ENCODE results near the gene ERCC6L2.
A peak's percentile ranks its signal among the peaks of the same experiment; 100 is the strongest.

ERCC6L2 gene

GRCh38 chr9:95864852-95865580 is 10.5 kb upstream of the ERCC6L2 start:
- DNase-seq: no peak

GRCh38 chr9:95870352-95870751 is 5.1 kb upstream of the ERCC6L2 start:
- no peak for DNase-seq

DNA sequence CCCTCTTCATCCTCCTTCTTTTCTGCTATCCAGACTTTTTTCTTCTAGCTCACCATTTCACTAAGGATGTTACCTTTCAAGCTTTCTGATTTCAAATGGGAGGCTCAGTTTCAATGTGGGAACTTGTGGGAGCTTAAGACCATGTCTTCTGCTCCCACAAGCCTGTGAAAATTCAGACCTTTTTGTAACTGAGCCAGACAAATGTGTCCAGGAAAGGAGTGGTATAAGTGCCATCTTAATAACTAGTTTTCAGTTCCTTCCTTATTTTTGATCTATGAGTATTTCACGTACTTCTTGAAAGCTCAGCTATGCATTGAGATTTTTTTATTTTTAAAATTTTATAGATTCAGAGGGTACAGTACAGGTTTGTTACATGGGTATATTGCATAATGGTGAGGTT is 4.6 kb upstream of the ERCC6L2 start:
- DNase-seq: no peak

- no peak for DNase-seq
These were observed 1.0 kb upstream of the ERCC6L2 start for GRCh38 chr9:95874303-95874988.

- peak; percentile 55 for DNase-seq
These were observed 544 bp upstream of the ERCC6L2 start for GRCh38 chr9:95874989-95875304.

DNA sequence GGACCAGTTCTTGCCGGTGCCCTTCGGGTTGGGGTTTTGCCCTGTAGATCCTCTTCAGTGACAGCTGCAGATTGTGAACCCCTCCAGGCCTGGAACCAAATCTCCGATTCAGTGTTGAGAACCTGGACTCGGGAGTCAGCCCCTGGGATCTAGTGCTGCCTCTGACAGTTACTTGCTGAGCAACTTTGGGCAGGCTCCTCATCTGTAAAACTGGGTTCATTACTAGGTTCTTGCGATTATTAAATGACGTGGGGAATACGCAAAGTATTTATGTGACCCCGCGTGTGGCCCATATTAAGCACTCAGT is 600 bp downstream of the ERCC6L2 start:
- no peak for DNase-seq

- DNase-seq: peak; percentile 28
These were observed 1.1 kb downstream of the ERCC6L2 start for GRCh38 chr9:95876595-95876994.

DNA sequence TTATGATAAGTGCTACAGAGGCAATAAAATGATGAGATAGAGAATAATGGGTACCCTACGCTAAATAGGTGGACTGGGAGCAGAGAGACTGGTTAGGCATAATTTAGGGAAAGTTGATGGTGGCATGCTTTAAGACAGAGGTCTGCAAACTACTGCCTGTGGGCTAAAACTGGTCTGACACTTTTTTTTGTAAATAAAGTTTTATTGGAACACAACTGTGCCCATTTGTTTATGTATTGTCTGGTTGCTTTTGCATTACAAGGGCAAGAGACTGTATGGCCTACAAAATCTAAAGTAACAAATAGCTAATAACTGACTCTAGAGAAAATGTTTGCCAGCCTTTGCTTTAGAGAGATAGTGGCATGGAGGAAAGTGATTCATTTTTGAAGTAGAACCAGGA is 2.5 kb downstream of the ERCC6L2 start:
- no peak for DNase-seq

- DNase-seq: no peak
These were observed 4.1 kb downstream of the ERCC6L2 start for GRCh38 chr9:95879591-95879990.

DNA sequence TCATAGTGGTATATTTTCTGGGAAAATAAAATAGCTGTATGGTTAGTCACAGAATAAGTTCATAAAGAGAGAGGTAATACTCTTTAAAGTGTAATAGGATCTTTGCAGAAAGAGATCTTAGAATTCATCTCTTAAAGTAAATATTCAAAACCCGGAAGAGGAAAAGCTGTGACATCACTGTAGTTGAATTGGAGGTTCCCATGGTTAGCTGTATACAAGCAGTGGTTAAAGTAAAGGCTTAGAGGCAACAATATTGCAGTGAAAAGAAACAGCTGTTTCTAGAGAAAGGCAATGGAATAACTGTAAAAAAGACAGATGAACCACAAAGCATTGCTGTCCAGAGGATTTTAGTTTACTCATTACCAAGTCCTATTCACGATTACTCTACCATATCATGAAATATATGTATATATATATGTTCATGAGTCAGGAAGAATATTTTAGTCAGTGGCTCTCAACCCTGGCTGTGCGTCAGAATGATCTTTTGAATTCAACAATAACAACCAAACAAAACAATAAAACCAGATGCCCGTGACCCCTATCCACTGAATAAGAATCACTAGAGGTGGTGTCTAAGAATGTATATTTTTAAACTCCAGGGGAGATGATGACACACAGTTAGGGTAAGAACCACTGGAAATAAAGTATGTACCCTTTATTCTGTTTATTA is 4.7 kb downstream of the ERCC6L2 start:
- no peak for DNase-seq

- no peak for DNase-seq
These were observed 12.5 kb downstream of the ERCC6L2 start for GRCh38 chr9:95887926-95888497.

DNA sequence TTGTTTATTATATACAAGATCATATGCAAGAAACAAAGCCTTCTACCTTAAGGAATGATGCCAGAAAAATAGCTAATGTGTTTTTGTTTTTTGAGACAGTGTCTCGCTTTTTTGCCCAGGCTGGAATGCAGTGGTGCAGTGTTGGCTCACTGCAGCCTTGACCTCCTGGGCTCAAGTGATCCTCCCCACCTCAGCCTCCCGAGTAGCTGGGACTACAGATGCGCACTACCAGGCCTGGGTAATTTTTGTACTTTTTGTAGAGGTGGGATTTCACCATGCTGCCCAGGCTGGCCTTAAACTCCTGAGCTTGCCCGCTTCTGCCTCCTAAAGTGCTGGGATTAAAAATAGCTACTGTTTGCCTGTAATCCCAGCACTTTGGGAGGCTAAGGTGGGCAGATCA is 15.1 kb downstream of the ERCC6L2 start:
- no peak for DNase-seq

DNA sequence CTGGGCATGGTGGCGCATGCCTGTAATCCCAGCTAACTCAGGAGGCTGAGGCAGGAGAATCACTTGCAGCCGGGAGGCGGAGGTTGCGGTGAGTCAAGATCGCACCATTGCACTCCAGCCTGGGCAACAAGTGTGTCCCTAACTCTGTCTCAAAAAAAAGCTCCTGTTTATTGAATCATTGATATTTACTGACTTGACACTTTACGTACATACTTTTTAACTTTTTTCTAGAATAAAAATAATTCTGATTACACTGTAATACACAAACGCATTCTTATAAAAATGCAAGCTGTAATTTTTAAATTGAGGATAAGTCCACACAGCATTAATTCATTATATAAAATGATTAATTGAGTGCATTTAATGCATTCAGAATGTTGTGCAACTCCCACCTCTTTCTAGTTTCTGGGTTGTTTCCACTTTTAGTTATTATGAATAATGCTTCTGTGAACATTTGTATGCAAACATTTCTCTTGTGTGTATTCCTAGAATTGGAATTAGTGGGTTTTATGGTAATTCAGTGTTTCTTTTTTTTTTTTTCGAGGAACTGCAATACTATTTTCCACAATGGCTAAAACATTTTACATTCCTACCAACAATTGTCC is 15.7 kb downstream of the ERCC6L2 start:
- no peak for DNase-seq

- no peak for DNase-seq
These were observed 17.2 kb downstream of the ERCC6L2 start for GRCh38 chr9:95892690-95893089.

GRCh38 chr9:95896580-95896979 is 21.1 kb downstream of the ERCC6L2 start:
- DNase-seq: no peak

DNA sequence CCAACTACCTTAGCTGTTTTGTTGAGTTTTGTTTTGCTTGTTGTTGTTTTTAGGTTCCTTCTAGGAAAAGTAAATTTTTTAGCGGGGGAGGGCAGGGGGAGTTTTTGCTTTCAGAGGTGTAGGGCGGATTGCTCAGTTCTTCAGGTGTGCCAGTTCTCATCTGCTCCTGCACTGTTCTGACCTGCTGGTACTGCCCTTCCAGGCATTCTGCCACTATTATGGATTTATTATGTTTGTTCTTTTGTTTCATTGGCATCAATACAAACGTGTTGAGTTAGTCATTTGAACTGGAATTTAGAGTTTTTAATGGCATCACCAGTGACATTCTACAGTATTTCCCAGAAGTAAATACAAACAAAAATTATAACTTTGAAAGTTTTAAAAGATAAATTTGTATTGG is 26.0 kb downstream of the ERCC6L2 start:
- no peak for DNase-seq

DNA sequence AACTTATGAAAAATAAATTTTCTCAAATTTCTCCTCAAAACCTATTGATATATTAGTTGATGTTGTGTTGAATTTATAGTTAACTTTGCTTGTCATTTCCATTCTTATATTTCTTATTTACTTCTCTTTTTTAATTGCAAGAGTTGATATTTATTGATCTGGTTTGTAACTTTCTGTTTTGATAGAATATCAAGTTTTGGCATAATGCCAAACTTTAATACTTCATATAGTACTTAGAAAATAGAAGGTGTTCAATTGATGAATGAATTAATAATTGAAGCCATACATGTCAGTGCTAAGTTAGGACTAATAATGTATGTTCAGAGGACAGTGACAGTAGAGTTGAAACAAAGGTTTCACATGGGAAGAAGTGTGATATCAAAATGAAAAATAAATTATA is 27.9 kb downstream of the ERCC6L2 start:
- no peak for DNase-seq

- no peak for DNase-seq
These were observed 32.3 kb downstream of the ERCC6L2 start for GRCh38 chr9:95907794-95908193.

DNA sequence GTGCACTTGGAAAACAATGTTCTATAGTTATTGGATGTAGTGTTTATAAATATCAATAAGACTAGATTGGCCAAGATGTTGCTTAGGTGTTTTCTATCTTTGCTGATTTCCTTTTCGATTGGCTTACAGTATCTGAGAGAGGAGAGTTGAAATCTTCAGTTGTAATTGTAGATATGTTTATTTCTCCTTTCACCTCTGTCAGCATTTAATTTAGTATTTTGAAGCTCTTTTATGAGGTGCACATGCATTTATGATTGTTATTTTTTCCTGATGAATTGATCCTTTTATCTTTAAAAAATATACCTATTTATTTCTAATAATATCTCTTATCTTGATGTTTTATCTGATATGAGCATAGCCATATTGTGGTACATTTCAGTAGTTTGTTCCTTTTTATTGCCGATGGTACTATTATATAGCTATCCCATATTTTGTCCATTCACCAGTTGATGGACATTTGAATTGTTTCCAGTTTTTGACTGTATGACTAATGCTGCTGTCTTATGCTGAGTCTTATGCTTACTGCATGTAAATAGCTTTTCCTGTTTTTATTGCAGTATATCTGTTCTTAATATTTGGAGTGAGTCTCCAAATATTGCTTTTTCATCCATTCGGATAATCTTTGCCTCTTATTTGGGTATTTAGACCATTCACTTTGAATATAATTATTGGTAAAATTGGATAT is 34.7 kb downstream of the ERCC6L2 start:
- no peak for DNase-seq

GRCh38 chr9:95910770-95911340 is 35.4 kb downstream of the ERCC6L2 start:
- DNase-seq: no peak

GRCh38 chr9:95912773-95913172 is 37.3 kb downstream of the ERCC6L2 start:
- no peak for DNase-seq

DNA sequence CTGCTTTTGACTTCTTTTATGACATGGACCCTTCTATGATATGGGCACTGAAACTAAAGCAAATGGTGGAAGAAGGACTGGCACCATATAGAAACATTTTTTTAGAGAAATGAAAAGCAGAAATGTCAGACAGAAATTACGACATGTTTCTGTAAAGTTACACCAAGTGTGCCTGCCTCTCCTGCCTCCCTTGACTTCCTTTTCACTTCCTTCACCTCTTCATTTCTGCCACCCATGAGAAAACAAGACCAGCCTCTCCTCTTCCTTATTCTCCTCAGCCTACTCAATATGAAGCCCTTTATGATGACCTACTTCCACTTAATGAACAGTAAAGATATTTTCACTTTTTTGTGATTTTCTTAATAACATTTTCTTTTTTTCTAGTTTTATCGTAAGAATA is 44.5 kb downstream of the ERCC6L2 start:
- no peak for DNase-seq

GRCh38 chr9:95923794-95924193 is 48.3 kb downstream of the ERCC6L2 start:
- no peak for DNase-seq

All from activated CD4-positive, alpha-beta T cell treated with anti-CD3 and anti-CD28 coated beads, Interleukin-2, Interleukin-6, amounts not matched to agents 100 ng/mL and 50 ng/mL, durations not matched to agents 16 hours and 8 hours (primary cell).